ENCODE measurements around the gene RPH3AL.

DNA sequence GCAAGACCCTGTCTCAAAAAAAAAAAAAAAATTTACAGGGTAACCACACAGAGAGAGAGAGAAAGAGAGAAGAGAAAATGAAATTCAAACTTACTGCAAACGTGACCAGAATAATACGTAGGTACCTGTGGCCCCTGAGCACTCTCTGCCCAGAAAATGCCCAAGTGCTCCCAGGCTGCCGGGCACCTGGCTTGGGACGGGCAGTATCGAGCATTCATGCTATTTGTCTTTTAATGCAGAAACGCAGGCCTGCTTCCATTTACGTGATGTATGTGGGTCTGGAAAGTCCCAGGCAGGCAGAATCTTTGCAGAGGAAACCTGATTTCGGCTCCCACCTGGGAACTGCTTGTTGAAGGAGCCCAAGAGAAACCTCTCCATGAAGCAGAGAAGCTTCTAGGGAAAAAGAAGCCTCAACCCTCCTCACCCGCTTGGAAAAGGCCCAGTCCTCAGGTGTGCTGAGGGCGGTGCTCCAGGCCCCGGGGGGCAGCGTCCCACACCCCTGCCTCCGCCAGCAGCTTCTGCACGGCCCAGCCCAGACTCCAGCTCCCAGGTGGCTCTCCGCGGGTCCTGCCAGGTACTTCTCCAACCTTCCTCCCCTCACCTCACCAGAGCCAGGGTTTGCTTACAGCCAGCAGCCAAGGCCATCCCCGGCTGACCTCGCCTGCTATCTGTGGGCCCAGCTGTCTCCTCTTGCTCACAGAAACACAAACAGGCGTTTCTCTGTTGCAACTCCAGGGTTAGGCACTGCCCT is 14.0 kb downstream of the RPH3AL start:
- no peak for TF ChIP-seq TAF1 (IDR thresholded peaks at IDR 0.05; ENCODE audit: low read depth)
- TF ChIP-seq, protein P1, sequence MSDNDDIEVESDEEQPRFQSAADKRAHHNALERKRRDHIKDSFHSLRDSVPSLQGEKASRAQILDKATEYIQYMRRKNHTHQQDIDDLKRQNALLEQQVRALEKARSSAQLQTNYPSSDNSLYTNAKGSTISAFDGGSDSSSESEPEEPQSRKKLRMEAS (IDR thresholded peaks at IDR 0.05), result no peak

All from Ishikawa (cell line).